ENCODE data around the gene ACP5. TPM values are rescaled to one million over a fixed set of nuclear protein-coding genes. Genes with fewer than 3 reads are reported as not detected.

The ACP5 gene
- total and polyA plus RNA-seq, 7 donors: 0.44 to 2.7 (median 1.3) TPM

DNA sequence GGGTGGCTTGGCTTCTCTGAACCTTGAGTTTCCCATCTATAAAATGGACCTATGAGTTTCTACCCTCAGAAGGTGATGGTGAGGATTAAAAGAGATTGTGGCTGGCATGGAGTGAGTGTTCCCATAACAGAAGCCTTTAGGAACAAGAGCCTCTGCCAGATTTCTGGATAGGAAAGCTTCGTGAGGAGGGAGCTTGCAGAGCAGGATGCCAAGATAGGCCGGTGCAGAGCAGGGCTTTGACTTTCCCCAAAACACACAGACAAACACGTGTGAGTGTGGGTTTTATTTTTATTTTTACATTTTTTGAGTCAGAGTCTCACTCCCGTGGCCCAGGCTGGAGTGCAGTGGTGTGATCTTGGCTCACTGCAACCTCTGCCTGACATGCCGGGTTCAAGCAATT lies 42.5 kb downstream of the ACP5 start:
- 53 to 62% (median 60%) methylated on average over 5 of the region's 5 CpGs for WGBS, 3 donors
- intact Hi-C loops (cut with DNase I): no loop called here
- Histone ChIP-seq H3K4me1 (no peaks in the 10 kb centered on the region), H3K36me3 (ENCODE audit: insufficient read depth in 1 of 2, low read depth in 1 of 2) (no peaks in the 10 kb centered on the region), H3K27me3 (ENCODE audit: insufficient read depth in 3 of 3, low read length in 2 of 3) (no peaks in the 10 kb centered on the region), H3K4me3 (no peak overlapping the region), H3K9me3 (no peaks in the 10 kb centered on the region), H3K27ac (peak overlapping the region; percentile 85)
- ATAC-seq: no peak
- DNase-seq: no peak
- TF ChIP-seq, protein P1, sequence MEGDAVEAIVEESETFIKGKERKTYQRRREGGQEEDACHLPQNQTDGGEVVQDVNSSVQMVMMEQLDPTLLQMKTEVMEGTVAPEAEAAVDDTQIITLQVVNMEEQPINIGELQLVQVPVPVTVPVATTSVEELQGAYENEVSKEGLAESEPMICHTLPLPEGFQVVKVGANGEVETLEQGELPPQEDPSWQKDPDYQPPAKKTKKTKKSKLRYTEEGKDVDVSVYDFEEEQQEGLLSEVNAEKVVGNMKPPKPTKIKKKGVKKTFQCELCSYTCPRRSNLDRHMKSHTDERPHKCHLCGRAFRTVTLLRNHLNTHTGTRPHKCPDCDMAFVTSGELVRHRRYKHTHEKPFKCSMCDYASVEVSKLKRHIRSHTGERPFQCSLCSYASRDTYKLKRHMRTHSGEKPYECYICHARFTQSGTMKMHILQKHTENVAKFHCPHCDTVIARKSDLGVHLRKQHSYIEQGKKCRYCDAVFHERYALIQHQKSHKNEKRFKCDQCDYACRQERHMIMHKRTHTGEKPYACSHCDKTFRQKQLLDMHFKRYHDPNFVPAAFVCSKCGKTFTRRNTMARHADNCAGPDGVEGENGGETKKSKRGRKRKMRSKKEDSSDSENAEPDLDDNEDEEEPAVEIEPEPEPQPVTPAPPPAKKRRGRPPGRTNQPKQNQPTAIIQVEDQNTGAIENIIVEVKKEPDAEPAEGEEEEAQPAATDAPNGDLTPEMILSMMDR (IDR thresholded peaks at IDR 0.05): no peak

DNA sequence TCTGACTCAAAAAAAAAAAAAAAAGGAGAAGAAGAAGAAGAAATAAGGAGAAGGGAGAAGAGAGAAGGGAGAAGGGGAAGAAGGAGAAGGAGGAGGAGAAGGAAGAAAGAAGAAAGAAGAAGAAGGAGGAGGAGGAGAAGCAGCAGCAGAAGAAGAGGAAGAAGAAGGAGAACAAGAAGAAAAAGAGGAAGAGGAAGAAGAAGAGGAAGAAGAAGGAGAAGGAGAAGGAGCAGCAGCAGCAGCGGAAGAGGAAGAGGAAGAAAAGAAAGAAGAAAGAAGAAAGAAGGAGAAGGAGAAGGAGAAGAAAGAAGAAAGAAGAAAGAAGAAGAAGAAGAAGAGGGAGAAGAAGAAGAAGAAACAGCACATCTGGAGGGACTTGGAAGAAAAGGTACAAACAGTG lies 42.9 kb downstream of the ACP5 start:
- TF ChIP-seq, protein P1 (IDR thresholded peaks at IDR 0.05): no peak
- Histone ChIP-seq H3K27ac (peak overlapping the region; percentile 85), H3K4me1 (no peaks in the 10 kb centered on the region), H3K9me3 (no peaks in the 10 kb centered on the region), H3K27me3 (ENCODE audit: insufficient read depth in 3 of 3, low read length in 2 of 3) (no peaks in the 10 kb centered on the region), H3K4me3 (no peak overlapping the region), H3K36me3 (ENCODE audit: insufficient read depth in 1 of 2, low read depth in 1 of 2) (no peaks in the 10 kb centered on the region)
- ATAC-seq: no peak
- 90 to 93% (median 92%) methylated on average over 1 of the region's 1 CpG for WGBS, 3 donors
- DNase-seq: no peak
- intact Hi-C loops (cut with DNase I): no loop called here

DNA sequence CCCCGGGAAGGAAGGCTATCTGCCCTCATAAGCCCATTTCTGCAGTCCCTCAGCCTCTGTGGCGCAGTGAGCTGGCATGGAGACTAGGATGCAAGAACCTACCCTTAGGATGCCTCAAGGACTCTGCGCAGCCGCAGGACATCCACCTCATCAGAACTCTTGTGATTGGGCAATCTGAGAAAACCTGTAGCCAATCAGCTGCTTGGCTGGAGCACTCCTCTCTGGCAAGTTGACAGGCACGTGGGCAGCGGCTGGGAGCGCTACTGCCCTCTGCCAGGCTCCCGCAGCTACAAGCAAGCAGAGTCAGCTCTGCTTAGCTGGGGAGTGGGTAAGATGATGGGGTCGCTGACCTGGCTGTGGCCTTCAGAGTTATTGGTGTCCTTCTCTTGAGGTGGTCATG lies 47.0 kb downstream of the ACP5 start:
- ATAC-seq: peak; percentile 33 to 64 (median 48)
- Histone ChIP-seq H3K27me3 (ENCODE audit: insufficient read depth in 3 of 3, low read length in 2 of 3) (no peaks in the 10 kb centered on the region), H3K36me3 (ENCODE audit: insufficient read depth in 1 of 2, low read depth in 1 of 2) (peaks cover 2 to 11% of the 10 kb centered on the region in 2 donors), H3K9me3 (no peaks in the 10 kb centered on the region), H3K4me1 (peaks cover 14% of the 10 kb centered on the region), H3K27ac (no peak overlapping the region), H3K4me3 (no peak overlapping the region)
- peak; percentile 70 to 86 for DNase-seq
- WGBS, 3 donors: 22 to 26% (median 25%) methylated on average over 9 of the region's 9 CpGs
- TF ChIP-seq, protein P1 (IDR thresholded peaks at IDR 0.05): peak; percentile 17
- intact Hi-C loops (cut with DNase I): no loop called here

DNA sequence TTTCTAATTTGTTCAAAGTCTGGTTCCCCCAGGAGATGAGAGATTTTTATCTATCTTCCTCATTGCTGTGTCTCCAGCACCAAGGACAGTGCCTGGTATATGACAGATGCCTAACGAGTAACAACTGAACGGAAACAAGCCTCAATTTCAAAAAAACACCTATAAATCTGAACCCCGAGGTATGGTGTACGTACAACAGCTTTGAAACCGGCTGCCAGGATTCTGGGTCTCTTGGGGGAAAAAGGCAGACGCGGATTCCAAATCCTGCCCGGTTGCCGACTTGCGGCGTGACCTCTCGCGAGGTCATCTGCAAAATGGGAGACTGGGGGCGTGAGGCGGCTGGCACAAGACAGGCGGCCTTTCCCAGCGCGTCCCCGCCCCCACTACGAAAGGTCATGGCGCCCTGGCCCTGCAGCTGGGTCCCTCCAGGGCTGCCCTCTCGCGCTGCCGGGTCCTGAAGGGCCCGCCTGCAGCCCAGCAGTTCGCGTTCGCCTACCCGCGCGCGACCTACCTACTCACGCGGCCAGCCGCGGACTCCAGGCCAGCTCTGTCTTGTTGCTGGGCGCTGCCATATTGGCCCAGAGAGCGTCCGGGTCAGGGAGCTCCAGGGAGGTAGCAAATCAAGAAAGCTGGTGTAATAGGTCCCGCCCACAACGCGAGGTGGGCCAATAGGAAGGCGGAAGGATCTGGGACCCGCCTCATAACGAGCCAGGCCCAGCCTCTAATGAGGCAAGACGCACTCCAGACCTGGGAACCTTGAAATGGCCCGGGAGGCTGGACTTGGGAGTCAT lies 48.7 kb downstream of the ACP5 start, which contains the start of gene ECSIT:
Gene ECSIT, minus strand, starts transcription at position 584 of the 791 bp plus-strand sequence. CDS start 9,964 bp downstream, outside the sequence.
- intact Hi-C loops (cut with DNase I): no loop called here
- Histone ChIP-seq H3K27ac (peak within 1 kb of the TSS; percentile 90), H3K36me3 (ENCODE audit: insufficient read depth in 1 of 2, low read depth in 1 of 2) (peaks cover 4 to 26% of the 10 kb centered on the region in 2 donors), H3K27me3 (ENCODE audit: insufficient read depth in 3 of 3, low read length in 2 of 3) (no peaks in the 10 kb centered on the region), H3K4me3 (peak within 1 kb of the TSS; percentile 76), H3K9me3 (no peaks in the 10 kb centered on the region), H3K4me1 (peaks cover 14% of the 10 kb centered on the region)
- DNase-seq (peak; percentile 98 to 99), ATAC-seq (peak; percentile 97 to 99 (median 98))
- WGBS, 3 donors: 0% methylated on average over 43 to 47 of the region's 47 CpGs
- TF ChIP-seq, protein P1 (IDR thresholded peaks at IDR 0.05): no peak

Other genes starting within 250 kb of the ACP5 start
- 1 to 10 TPM; 4.0 to 5.6 (median 4.3) TPM for gene RAB3D, start 238.0 kb downstream of the ACP5 start, total RNA-seq
- gene RAB3D, start 238.0 kb downstream of the ACP5 start, polyA plus RNA-seq: 1 to 10 TPM; 1.1 to 1.6 (median 1.4) TPM
- gene TMEM205, start 231.4 kb downstream of the ACP5 start, total RNA-seq: 10 to 100 TPM; 65.9 to 81.6 (median 70.5) TPM
- gene TMEM205, start 231.4 kb downstream of the ACP5 start, polyA plus RNA-seq: 10 to 100 TPM; 63.0 to 95.1 (median 90.4) TPM
- gene CCDC159, start 231.1 kb downstream of the ACP5 start, total RNA-seq: 1 to 10 TPM; 2.4 to 9.2 (median 4.9) TPM
- 1 to 10 TPM; 2.7 to 5.9 (median 5.3) TPM for gene CCDC159, start 231.1 kb downstream of the ACP5 start, polyA plus RNA-seq
- 10 to 100 TPM; 14.1 to 33.6 (median 21.5) TPM for gene PLPPR2, start 222.2 kb downstream of the ACP5 start, total RNA-seq
- gene PLPPR2, start 222.2 kb downstream of the ACP5 start, polyA plus RNA-seq: 10 to 100 TPM in 2 of 3 donors, 1 to 10 TPM in 1; 4.3 to 30.9 (median 20.8) TPM
- 1 to 10 TPM; 1.1 to 1.7 (median 1.4) TPM for gene SWSAP1, start 203.0 kb downstream of the ACP5 start, total RNA-seq
- 1 to 10 TPM; 2.1 to 3.9 (median 2.3) TPM for gene SWSAP1, start 203.0 kb downstream of the ACP5 start, polyA plus RNA-seq
- 1 to 10 TPM; 1.0 to 2.1 (median 1.7) TPM for gene EPOR, start 193.3 kb downstream of the ACP5 start, total RNA-seq
- 1 to 10 TPM; 1.7 to 2.1 (median 2.1) TPM for gene EPOR, start 193.3 kb downstream of the ACP5 start, polyA plus RNA-seq
- 1 to 10 TPM; 1.6 to 6.4 (median 3.0) TPM for gene RGL3, start 158.3 kb downstream of the ACP5 start, total RNA-seq
- 1 to 10 TPM; 1.2 to 2.4 (median 2.2) TPM for gene RGL3, start 158.3 kb downstream of the ACP5 start, polyA plus RNA-seq
- under 1 TPM in 2 of 4 donors, not detected in 2; 0.13 to 0.17 TPM for gene ODAD3, start 142.5 kb downstream of the ACP5 start, total RNA-seq
- gene ODAD3, start 142.5 kb downstream of the ACP5 start, polyA plus RNA-seq: under 1 TPM; 0.09 to 0.87 (median 0.20) TPM
- gene PRKCSH, start 142.0 kb downstream of the ACP5 start, total RNA-seq: 10 to 100 TPM; 60.9 to 98.4 (median 74.6) TPM
- gene PRKCSH, start 142.0 kb downstream of the ACP5 start, polyA plus RNA-seq: 10 to 100 TPM; 48.5 to 59.7 (median 59.7) TPM
- gene ELAVL3, start 96.6 kb downstream of the ACP5 start, total RNA-seq: not detected
- under 1 TPM in 1 of 3 donors, not detected in 2; 0.03 TPM for gene ELAVL3, start 96.6 kb downstream of the ACP5 start, polyA plus RNA-seq
- gene ZNF653, start 71.8 kb downstream of the ACP5 start, total RNA-seq: 10 to 100 TPM in 1 of 4 donors, 1 to 10 TPM in 3; 5.7 to 11.5 (median 7.3) TPM
- 1 to 10 TPM; 4.0 to 6.5 (median 5.3) TPM for gene ZNF653, start 71.8 kb downstream of the ACP5 start, polyA plus RNA-seq
- 100 to 1,000 TPM in 2 of 4 donors, 10 to 100 TPM in 2; 84.3 to 113 (median 101) TPM for gene ECSIT, start 48.5 kb downstream of the ACP5 start, total RNA-seq
- gene ECSIT, start 48.5 kb downstream of the ACP5 start, polyA plus RNA-seq: 100 to 1,000 TPM; 136 to 196 (median 162) TPM
- gene CNN1, start 38.8 kb downstream of the ACP5 start, total RNA-seq: 10 to 100 TPM in 1 of 4 donors, 1 to 10 TPM in 3; 1.9 to 11.9 (median 5.6) TPM
- 10 to 100 TPM in 1 of 3 donors, 1 to 10 TPM in 2; 4.4 to 11.0 (median 5.7) TPM for gene CNN1, start 38.8 kb downstream of the ACP5 start, polyA plus RNA-seq
- gene ELOF1, start 18.4 kb downstream of the ACP5 start, total RNA-seq: 10 to 100 TPM; 24.3 to 47.3 (median 33.2) TPM
- gene ELOF1, start 18.4 kb downstream of the ACP5 start, polyA plus RNA-seq: 10 to 100 TPM; 64.6 to 82.5 (median 72.2) TPM
- gene ZNF627, start 19.8 kb upstream of the ACP5 start, total RNA-seq: 1 to 10 TPM; 2.9 to 5.6 (median 4.5) TPM
- gene ZNF627, start 19.8 kb upstream of the ACP5 start, polyA plus RNA-seq: 1 to 10 TPM; 2.6 to 4.3 (median 2.9) TPM
- 1 to 10 TPM; 1.5 to 4.3 (median 2.2) TPM for gene ZNF823, start 161.3 kb upstream of the ACP5 start, total RNA-seq
- gene ZNF823, start 161.3 kb upstream of the ACP5 start, polyA plus RNA-seq: 1 to 10 TPM; 1.6 to 3.9 (median 2.5) TPM
- gene ZNF441, start 189.4 kb upstream of the ACP5 start, total RNA-seq: 1 to 10 TPM; 1.8 to 4.7 (median 2.3) TPM
- 1 to 10 TPM; 1.3 to 2.8 (median 1.5) TPM for gene ZNF441, start 189.4 kb upstream of the ACP5 start, polyA plus RNA-seq
- 1 to 10 TPM in 2 of 4 donors, under 1 TPM in 2; 0.66 to 1.9 (median 1.1) TPM for gene ZNF491, start 220.9 kb upstream of the ACP5 start, total RNA-seq
- 1 to 10 TPM in 1 of 3 donors, under 1 TPM in 2; 0.44 to 1.2 (median 0.53) TPM for gene ZNF491, start 220.9 kb upstream of the ACP5 start, polyA plus RNA-seq
- gene ZNF440, start 236.6 kb upstream of the ACP5 start, total RNA-seq: 1 to 10 TPM; 2.4 to 5.0 (median 4.0) TPM
- gene ZNF440, start 236.6 kb upstream of the ACP5 start, polyA plus RNA-seq: 1 to 10 TPM; 1.1 to 5.0 (median 2.8) TPM

Measured in psoas muscle (tissue), 8 donors.